GM12878 (cell line): ENCODE data around the gene CAMKK2.
"Not testable (repeated sequence)": the region's sequence is repeated elsewhere in the genome, so short reads cannot be mapped to it uniquely, and the experiment has no call there.

Source experiments
- BRCA1 ChIP-seq: IDR thresholded peaks from 2 replicates; pipeline ENCODE4 v1.6.1; 2011; ENCODE audit warnings: low read depth, low read length, improper control_type of control experiment
- CEBPB ChIP-seq, 2 experiments: fragments of 150-350 bp in 1 of 2; IDR thresholded peaks; 2 replicates each; pipeline ENCODE4 v1.6.1; 2012 to 2014; ENCODE audit warnings: low read depth in 2 of 2, low read length in 2 of 2, borderline replicate concordance in 1 of 2, inconsistent platforms in 1 of 2
- CHD2 ChIP-seq: IDR thresholded peaks from 2 replicates; pipeline ENCODE4 v1.6.1; 2011; ENCODE audit warnings: low read depth, low read length, improper control_type of control experiment, borderline replicate concordance
- CTCF ChIP-seq, 3 experiments: IDR thresholded peaks in 2 of 3; conservative IDR thresholded peaks in 1 of 3; 2 replicates each; pipeline ENCODE4 v1.5.1; 2011; ENCODE audit warnings: low read depth in 3 of 3, low read length in 3 of 3, mild to moderate bottlenecking in 3 of 3, control low read depth in 2 of 3, moderate library complexity in 2 of 3, inconsistent platforms in 1 of 3, mixed read lengths in 1 of 3; ENCODE audit not compliant: control insufficient read depth in 2 of 3, insufficient read depth in 1 of 3; ENCODE audit errors: extremely low read depth in 1 of 3
- E4F1 ChIP-seq: fragments of 450-650 bp; IDR thresholded peaks from 2 replicates; pipeline ENCODE4 v1.6.1; 2018; ENCODE audit warnings: borderline replicate concordance, mild to moderate bottlenecking; ENCODE audit not compliant: partially characterized antibody
- EZH2 ChIP-seq: IDR thresholded peaks from 2 replicates; pipeline ENCODE4 v1.6.1; 2012; ENCODE audit warnings: low read depth, mild to moderate bottlenecking, control low read depth, inconsistent platforms, low read length, borderline replicate concordance; ENCODE audit not compliant: control insufficient read depth
- FOXM1 ChIP-seq: IDR thresholded peaks from 2 replicates; pipeline ENCODE4 v1.6.1; 2012; ENCODE audit warnings: low read depth, mild to moderate bottlenecking, inconsistent platforms, low read length, moderate library complexity
- POLR2A ChIP-seq: IDR thresholded peaks from 2 replicates; pipeline ENCODE4 v1.6.1; 2011; ENCODE audit warnings: low read depth, mild to moderate bottlenecking, low read length
- REST ChIP-seq: IDR thresholded peaks from 2 replicates; pipeline ENCODE4 v1.6.1; 2012; ENCODE audit warnings: mild to moderate bottlenecking, low read depth, low read length
- STAT1 ChIP-seq: fragments of 450-650 bp; conservative IDR thresholded peaks from 2 replicates; pipeline ENCODE4 v1.6.1; 2014; ENCODE audit warnings: antibody characterized with exemption, mild to moderate bottlenecking
- YY1 ChIP-seq: IDR thresholded peaks from 2 replicates; pipeline ENCODE4 v1.6.1; 2011; ENCODE audit warnings: low read depth, mild to moderate bottlenecking, low read length
- ZNF24 ChIP-seq: fragments of 450-650 bp; IDR thresholded peaks from 2 replicates; pipeline ENCODE4 v1.6.1; 2017; ENCODE audit warnings: antibody characterized with exemption, mild to moderate bottlenecking

GRCh38 chr12:121282910-121283309, 13.6 kb downstream of the CAMKK2 start:
- not testable (repeated sequence) for TF ChIP-seq CEBPB (IDR thresholded peaks at IDR 0.05; ENCODE audit: borderline replicate concordance in 1 of 2, low read depth in 2 of 2, low read length in 2 of 2); BRCA1; EZH2; CTCF (IDR thresholded peaks at IDR 0.05 in 2 of 3, conservative IDR thresholded peaks at IDR 0.05 in 1 of 3; ENCODE audit: control insufficient read depth in 2 of 3, extremely low read depth in 1 of 3, insufficient read depth in 1 of 3, low read depth in 3 of 3, low read length in 3 of 3); YY1; STAT1; E4F1; CHD2; FOXM1; POLR2A; ZNF24; REST
